Measurements from ENCODE around the gene NT5C2.

The NT5C2 gene

DNA sequence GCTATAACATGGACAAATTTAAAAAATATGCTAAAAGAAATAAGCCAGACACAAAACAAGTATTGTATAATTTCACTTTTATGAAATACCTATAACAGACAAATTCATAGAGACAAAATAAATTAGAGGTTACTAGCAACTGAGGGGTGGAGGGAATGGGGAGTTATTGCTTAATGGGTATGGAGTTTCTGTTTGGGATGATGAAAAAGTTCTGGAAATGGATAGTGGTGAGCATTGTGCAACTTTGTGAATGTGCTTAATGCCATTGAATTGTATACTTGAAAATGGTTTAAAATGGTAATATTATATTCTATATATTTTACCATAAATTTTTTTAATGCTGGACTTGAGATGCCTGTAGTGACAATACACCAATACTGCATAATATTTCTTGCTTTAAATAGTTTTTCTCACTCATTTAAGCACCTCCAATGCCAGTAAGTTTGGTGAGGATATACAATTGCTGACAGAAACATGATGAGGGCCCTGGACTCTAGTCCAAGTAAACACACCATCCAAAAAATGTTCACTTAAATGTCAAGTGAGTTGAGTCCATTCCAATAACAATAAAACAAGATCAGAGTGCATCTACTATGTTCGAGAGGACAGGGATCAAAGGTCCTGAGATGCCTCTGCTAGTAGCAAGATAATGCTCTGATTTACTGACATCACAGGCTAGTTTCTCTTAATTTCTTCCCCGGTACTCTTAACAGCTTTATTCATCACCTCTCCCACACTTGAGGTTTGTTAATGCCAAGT lies 71.9 kb downstream of the NT5C2 start:
- DNase-seq = no peak

DNA sequence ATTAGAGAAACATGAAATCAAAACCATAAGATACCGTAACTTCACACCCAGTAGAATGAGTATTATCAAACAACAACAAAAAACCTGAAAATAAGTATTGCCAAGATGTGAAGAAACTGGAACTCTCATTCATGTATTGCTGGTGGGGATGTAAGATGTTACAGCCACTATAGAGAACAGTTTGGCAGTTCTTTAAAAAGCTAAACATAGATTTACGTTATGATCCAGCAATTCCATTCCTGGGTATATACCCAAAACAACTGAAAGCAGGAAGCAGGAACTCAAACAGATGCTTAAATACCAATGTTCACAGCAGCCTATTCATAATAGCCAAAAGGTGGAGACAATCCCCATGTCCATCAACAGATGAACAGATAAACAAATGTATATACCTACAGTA lies 72.5 kb downstream of the NT5C2 start:
- DNase-seq = no peak

DNA sequence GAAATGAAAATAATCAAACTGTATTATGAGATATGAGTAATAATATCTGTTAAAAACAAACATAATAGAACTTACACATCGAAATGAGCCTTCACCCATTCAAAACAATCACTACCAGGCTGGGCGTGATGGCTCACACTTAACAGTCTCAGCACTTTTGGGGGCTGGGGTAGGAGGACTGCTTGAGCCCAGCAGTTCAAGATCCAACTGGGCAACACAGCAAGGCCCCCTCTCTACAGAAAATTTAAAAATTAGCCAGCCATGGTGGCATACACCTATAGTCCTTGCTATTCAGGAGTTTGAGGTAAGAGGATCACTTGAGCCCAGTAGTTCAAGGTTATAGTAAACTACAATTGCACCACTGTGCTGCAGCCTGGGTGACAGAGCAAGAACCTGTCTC lies 75.8 kb downstream of the NT5C2 start:
- no peak for DNase-seq

DNA sequence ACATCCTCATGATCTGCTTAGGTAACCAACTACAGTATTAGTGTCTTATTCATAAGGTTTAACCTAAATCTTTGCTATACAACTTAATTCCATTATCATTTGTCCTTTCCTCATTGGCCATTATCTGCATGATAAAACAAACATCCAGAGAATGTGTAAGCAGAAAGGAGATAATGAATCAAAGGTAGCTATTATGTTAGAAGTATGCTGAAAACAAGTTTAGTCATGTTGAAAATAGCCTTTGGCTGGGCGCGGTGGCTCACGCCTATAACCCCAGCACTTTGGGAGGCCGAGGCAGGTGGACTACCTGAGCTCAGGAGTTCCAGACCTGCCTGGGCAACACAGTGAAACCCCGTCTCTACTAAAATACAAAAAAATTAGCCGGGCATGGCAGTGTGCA lies 78.2 kb downstream of the NT5C2 start:
- DNase-seq = no peak

DNA sequence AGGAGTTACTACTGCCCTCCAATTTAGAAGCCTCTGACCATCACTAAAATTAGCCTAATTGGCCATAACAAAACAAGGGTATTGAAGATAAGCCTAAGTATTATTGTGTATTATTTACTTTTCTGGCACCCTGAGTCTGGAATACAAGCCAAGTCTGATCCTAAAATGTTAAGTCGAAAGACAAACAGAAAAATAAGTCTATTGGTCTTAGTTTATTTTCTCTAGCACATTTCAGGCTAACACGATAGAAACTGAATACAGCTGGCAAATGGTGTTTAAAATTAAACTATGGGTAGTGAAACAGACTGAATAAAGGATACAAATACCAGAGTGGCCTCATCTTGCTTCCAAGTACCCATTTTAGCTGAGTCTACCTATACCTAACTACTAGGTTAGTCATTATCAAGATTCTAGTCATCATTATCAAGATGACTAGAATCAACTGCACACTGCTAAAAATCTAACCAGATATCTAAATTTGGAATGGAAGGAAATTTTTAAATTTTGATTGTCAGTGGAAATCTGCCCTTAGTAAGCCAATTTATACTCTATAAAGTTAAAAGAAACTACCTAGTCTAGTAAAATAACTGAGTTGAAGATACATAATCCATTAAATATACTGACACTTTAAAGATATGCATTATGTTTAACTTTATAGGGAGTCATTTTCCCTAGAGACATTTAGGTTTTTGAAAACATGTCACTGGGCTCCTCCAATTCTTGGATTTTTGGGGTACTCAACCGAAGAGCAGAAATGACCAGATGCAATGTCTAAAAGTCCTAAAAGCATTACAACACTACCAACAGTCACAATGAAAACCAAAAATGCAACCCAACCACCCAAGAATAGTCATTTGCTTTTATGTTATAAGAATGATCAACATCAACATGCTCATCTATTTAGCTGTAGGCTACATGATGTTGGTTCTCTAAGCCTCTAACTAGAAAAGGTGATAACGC lies 80.9 kb downstream of the NT5C2 start:
- DNase-seq = no peak

DNA sequence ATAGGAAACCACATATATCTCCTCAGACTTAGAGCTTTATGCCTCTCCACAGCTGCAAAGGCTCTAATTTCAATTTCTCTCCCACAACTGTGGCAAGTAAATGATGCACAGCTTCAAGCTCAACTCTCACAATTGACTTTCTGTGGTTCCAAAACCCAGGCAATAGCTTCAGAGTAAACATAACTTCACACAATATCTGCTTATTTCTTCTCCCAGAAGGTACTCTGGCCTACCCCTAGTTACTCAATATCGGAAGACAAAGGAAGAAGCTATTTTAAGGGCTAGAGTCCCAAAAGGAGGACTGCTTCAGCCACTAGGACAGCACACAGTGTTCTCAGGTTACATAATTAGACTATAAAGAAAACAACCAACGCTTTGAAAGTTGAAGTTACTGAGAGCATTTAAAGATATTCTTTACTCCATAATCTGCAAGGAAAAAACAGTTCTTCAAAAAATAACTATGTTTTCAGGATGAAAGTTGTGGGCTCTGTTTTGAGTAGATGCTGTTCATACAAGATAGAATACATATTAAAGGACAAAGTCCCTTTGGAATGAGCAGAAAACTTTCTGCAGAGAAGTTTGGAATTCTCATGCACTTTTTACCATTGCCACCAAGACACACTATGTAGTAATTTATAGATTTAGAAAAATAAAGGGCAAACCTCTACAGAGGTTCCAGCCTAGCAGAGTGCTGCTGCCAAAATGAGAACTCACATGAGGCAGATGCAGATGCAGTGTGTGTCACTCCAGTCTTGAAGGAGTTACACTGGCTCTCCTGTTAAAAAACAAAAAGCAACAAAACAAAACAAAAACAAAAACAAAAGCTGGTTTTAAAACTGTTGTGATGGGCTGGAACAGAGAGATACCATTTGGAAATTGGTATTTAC lies 81.8 kb downstream of the NT5C2 start:
- DNase-seq = peak; percentile 28

DNA sequence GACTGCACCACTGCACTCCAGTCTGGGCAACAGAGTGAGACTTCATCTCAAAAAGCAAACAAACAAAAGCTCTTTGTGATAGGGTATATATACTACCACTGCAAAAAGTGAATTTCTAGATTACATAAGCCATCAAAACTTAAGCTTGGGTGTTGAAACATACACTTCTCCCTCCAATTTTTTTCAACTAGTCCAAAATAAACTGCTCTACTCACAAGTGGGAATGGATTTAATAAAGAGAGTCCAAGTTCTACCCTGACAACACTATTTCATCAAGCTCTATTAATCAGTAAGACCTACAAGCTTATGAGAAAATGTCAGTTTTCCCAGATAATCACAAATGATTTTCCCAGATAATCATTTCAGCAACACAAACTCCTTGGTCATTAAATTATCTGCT lies 82.7 kb downstream of the NT5C2 start:
- no peak for DNase-seq

DNA sequence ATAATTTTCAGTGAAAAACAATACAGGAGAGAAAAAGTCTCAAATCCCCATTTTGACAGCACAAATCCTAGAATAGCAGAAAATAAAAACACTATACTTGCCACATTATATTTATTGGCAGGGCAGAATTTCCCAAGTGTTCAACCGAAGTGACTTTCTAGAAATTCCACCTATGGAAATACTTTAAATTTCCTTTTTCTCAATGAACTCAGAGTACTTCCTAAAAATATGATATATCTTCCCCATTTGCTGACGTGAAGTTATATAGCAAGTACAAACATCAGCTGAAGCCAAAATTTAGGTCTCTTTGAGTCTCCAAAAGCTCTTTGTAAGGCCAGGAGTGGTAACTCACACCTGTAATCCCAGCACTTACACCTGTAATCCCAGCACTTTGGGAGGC lies 83.3 kb downstream of the NT5C2 start:
- DNase-seq = no peak

DNA sequence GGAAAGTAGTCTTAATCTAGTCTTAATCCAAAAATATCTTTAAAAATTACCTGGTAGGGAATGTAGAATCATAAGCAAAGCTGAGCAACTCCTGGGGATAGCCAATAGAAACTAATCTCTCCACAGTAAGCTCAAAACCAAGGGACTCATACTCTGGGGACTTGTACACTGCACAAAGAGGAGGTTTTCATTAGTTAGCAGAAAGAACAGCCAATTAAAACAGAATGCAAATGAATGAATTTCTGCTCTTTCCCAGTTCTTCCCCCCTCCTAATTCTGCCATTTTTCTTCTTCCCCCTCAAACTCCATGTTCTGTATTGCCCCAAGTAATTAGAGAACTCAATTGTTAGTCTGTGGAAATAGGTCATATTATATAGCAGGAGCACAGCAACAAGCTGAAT lies 86.5 kb downstream of the NT5C2 start:
- DNase-seq = no peak

DNA sequence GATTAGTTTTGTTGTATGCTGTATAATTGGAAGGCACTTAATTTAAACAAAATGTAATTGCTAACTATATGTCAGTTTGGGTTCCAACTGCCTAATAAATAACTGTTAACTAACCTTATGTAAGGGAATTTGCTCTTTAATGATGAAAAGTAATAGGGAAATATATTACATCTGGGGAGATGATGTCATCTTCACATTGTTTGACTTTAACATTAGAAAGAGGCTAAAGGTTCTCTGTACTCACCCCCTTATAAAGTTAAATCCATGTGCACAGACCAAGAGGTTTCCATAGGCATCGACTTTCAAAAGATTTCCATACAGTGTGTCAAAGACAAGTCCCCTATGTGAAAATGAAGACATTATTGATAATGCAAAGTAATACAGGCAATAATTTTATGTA lies 87.6 kb downstream of the NT5C2 start:
- no peak for DNase-seq

DNA sequence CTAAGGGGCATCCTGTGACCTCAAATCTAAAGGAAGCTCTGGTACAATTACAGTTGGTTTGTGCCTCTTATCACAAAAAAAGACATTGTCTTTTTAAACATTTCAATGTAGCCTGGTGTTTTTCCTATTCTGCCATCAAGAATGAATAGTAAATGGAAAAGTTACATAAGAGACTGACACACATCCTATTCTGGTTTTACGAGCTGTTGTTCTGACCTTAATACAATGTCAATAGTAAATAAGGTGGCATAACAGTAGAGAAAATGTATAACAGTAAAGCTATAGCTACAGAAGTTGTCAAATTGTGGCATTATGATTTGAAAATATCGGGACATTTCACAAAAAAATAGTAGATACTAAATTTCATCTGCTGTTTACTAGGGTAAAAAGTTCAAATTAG lies 88.4 kb downstream of the NT5C2 start:
- no peak for DNase-seq

DNA sequence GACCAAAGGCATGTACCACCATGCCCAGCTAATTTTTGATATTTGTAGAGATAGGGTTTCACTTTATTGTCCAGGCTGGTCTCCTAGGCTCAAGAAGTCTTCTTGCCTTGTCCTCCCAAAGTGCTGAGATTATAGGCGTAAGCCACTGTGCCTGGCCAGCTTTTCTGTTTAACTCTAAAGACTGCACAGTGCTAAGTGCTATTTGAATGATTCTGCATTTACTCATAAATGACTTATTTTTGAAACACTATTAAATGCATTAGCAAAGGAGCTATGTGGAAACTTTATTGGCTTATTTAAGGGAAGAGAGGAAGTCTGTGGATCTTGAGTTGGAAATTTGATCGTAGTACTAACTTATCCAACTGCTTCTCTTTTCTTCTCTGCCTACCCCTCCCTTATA lies 89.1 kb downstream of the NT5C2 start:
- no peak for DNase-seq

DNA sequence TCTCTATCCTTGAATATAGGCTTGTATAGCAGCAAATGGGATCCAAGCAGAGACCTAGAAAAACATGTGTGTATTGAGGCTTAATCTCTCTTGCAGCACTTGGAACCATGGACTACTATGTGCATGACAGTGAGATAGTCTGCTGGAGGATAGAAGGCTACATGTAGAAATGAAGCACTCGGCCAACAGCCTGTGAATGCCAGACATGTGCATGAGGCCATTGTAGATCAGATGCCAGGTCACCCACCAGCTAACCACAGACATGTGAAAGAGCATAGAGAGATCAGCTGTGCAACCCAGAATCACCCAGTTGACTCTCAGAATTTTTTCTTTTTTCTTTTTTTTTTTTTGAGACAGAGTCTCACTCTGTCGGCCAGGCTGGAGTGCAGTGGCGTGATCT lies 90.9 kb downstream of the NT5C2 start:
- DNase-seq = no peak

DNA sequence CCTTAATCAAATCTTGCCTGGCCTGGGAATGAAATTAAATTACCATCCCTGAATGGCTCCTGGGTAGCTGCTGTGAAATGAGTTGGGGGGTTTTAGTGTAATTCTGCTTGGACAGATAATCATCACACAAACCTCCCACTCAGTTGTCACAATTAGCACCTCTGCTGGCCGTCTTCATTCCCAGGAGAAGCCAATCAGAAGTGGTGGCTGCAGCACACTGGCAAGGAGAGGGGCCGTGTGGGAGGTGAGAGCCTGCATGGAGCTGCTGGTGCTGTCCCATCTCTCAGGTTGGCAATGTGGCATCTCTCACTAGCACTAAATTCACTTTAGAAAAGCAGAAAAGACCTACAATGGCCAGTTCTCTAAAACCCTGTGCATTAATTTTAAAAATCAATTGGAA lies 92.5 kb downstream of the NT5C2 start:
- DNase-seq = no peak

DNA sequence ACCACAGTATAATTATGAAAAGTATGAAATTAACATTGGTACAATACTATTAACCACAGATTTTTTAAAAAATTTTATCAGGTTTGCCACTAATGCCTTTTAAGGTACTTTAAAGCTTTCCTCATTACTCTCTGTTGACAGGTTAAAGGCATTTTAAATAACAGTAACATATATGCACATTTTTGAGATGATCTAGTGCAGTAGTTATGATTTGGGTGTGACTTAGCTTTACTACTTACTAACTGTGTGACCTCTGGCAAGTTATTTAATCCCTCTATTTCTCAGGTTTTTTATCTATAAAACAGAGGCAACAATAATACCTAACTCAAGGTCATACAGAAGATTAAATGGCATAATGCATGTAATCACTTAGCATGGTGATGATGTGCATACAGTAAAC lies 94.8 kb downstream of the NT5C2 start:
- DNase-seq = no peak

DNA sequence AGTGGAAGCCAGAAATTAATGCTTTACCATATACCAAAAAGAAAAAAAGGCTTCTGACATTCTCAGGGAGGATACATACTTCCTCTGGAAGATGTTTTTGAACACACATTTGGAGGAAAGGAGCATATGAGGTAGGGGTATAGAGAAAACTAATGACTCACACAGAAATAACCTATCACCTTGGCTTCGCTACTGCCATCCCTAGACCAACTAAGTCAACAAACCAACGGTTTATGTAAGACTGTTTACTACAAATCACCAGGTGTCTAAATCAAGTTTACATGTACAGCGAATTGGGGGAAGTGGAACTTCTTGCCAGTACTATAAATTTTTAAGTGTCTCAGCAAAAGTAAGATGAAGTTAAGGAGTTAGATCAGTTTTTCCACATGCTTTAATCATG lies 96.9 kb downstream of the NT5C2 start:
- no peak for DNase-seq

DNA sequence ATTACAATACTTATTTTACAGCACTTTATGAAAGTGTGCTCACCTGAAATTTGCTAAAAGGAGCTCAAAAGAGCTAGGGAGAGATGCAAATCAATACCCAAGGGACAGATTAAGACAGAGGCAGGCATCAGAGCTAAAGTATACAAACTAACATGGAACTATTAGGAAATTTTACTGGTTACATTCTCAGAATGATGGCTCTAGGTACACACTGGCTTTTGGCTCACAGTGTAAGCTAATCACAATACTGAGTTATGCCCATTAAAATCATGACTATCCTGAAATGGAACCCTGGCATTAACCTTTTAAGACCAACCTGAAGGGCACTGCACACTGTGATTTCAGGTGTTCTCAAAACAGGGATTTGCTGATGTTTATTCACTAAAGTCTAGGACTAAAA lies 98.1 kb downstream of the NT5C2 start:
- no peak for DNase-seq

DNA sequence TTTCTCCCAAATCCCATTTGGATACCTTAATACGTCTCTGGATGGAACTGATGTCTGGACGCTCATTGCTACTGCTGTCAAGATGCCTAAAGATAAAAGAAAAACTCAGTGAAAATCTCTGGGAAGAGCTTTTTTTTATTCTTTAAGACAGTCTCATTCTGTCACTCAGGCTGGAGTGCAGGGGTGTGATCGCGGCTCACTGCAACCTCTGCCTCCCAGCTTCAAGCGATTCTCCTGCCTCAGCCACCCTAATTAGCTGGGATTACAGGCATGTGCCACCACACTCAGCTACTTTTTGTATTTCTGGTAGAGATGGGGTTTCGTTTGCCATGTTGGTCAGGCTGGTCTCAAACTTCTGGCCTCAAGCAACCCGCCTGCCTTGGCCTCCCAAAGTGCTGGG lies 102.2 kb downstream of the NT5C2 start:
- no peak for DNase-seq

DNA sequence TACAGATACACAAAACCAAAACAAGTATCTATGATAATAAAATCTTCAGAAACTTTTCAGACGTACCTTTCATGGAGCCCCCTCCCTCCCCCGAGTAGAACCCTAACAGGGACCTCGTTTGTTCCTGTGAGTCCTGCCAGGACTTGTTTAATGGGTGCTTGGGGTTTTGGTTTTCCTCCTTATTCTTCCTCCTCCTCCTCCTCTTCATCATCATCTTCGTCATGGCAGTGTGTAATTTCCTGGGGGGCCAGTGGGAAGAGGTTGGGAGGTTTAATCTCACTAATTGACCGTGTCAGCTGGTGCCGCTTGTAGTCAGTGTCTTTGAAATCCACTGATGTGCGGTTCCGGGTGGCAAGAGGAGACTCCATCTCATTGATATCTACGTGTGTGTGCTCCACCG lies 103.6 kb downstream of the NT5C2 start:
- no peak for DNase-seq

DNA sequence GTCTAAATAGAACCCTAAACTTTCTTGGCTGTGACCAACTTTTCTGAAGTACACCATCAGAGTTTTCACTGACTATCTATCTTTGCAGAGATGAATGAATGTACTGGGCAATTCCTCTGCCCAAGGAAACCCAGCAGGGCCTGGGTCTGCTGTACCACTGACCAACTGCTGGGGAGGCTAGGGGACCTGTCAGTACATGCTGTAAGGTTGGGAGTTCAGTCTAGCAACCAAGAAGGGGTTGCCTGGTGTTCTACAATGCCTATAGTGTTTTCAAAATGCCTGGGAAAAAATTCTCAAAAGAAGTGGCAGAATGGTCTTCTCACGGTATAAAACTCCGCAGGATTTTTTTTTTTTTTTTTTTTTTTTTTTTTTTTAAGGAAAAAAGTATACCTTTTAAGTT lies 106.3 kb downstream of the NT5C2 start:
- no peak for DNase-seq

DNA sequence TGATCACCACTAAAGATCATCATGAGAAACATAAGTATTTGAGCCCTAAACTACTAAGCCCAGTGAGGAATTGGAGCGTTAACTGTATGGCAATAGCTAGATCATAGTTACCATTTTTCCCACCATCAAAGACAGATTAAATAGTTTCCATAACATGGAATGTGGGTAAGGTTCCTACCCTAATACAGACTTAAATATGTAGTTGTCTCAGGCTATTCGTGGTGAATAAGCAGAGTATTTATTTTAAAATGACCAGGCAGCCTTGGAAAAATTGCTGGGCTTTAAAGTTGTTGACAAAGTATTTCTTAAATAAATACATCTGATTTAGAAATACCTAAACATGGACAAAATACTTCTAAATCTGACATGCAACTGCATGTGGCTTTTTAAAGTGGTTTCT lies 106.8 kb downstream of the NT5C2 start:
- no peak for DNase-seq

DNA sequence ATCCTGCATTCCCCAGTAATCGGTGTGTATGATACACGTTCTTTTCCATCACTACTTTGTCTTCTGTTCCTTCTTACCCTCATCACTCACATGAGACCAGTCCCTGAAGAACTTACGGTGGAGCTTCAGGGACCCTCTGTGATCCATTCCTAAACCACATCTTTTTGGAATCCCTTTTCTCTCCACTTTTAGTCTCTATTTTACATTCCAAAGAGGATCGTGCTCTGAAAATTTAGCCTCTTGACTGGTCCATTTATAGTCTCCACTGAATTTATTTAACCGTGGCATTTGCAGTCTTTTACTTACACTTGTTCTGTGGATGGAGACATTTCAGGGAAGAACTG lies 109.1 kb downstream of the NT5C2 start:
- DNase-seq = no peak

DNA sequence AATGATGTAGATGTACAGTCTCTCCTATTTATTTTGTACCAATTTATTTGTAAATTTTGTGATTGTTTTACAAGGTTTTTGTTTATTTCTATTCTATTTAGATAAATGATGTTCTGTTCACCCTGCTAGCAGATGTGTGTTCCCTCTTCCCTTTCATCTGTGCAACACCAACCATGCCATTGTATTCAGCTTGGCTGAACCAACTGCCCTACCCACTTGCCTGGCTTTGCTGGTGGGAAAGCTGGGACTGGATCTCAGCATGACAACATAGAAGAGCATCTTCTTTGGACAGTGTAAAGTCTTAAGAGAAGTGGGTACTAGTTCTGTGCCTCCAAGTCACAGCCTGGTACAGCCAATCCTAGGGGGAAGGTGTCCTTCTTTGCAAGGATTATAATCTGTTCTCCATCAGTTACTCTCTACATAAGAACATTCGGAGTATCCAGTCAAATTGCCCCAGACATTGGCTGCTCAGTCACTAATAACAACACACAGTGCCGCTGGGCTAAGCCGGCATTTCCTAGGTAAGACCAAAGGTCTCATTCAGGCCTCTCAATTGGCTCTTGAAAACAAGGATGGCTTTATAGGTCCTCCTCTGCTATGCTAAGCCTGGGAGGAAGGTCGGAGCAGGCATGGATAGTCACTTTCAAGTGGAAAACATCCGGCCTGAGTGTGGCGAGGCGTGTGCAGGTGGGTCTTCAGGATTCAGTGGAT lies 109.7 kb downstream of the NT5C2 start:
- no peak for DNase-seq

Data from fibroblast of skin of right biceps (primary cell).